HEK293 (cell line): ENCODE data around the gene FAAP100.

Source experiments
- BCL11B ChIP-seq: fragments of 450-650 bp; formaldehyde crosslinking; IDR thresholded peaks from 2 replicates; pipeline ENCODE4 v1.5.1; 2016; ENCODE audit warnings: low read depth, missing biosample characterization, missing genetic modification characterization
- GLI2 ChIP-seq: fragments of 450-650 bp; formaldehyde crosslinking; IDR thresholded peaks from 2 replicates; pipeline ENCODE4; 2017; ENCODE audit warnings: missing biosample characterization, missing genetic modification characterization, low read depth, borderline replicate concordance
- KLF9 ChIP-seq: fragments of 450-650 bp; formaldehyde crosslinking; IDR thresholded peaks from 2 replicates; pipeline ENCODE4 v1.5.1; 2016; ENCODE audit warnings: missing biosample characterization, missing genetic modification characterization, low read depth
- OVOL3 ChIP-seq: fragments of 450-650 bp; formaldehyde crosslinking; IDR thresholded peaks from 2 replicates; pipeline ENCODE4 v1.5.1; 2016; ENCODE audit warnings: missing biosample characterization, missing genetic modification characterization
- SP2 ChIP-seq: fragments of 450-650 bp; formaldehyde crosslinking; IDR thresholded peaks from 2 replicates; pipeline ENCODE4 v1.5.1; 2016; ENCODE audit warnings: missing biosample characterization, missing genetic modification characterization
- YY2 ChIP-seq: fragments of 450-650 bp; formaldehyde crosslinking; IDR thresholded peaks from 2 replicates; pipeline ENCODE4 v1.5.1; 2016; ENCODE audit warnings: missing biosample characterization, missing genetic modification characterization
- ZBTB10 ChIP-seq: fragments of 450-650 bp; formaldehyde crosslinking; IDR thresholded peaks from 2 replicates; pipeline ENCODE4 v1.5.1; 2016; ENCODE audit warnings: missing biosample characterization, missing genetic modification characterization
- ZFHX2 ChIP-seq: fragments of 450-650 bp; formaldehyde crosslinking; conservative IDR thresholded peaks from 2 replicates; pipeline ENCODE4 v1.5.1; 2016; ENCODE audit warnings: missing biosample characterization, missing genetic modification characterization
- ZFP41 ChIP-seq: fragments of 450-650 bp; formaldehyde crosslinking; IDR thresholded peaks from 2 replicates; pipeline ENCODE4 v1.5.1; 2016; ENCODE audit warnings: missing biosample characterization, missing genetic modification characterization, borderline replicate concordance
- ZFP69B ChIP-seq: fragments of 450-650 bp; formaldehyde crosslinking; IDR thresholded peaks from 2 replicates; pipeline ENCODE4 v1.5.1; 2016; ENCODE audit warnings: missing biosample characterization, missing genetic modification characterization
- ZNF112 ChIP-seq: fragments of 450-650 bp; formaldehyde crosslinking; IDR thresholded peaks from 2 replicates; pipeline ENCODE4 v1.5.0; 2017; ENCODE audit warnings: missing biosample characterization, missing genetic modification characterization
- ZNF140 ChIP-seq: fragments of 450-650 bp; formaldehyde crosslinking; IDR thresholded peaks from 2 replicates; pipeline ENCODE4 v1.5.1; 2016; ENCODE audit warnings: missing biosample characterization, missing genetic modification characterization
- ZNF19 ChIP-seq: fragments of 450-650 bp; formaldehyde crosslinking; IDR thresholded peaks from 2 replicates; pipeline ENCODE4; 2016; ENCODE audit warnings: missing biosample characterization, missing genetic modification characterization, low read depth
- ZNF211 ChIP-seq: fragments of 450-650 bp; formaldehyde crosslinking; IDR thresholded peaks from 2 replicates; pipeline ENCODE4 v1.5.1; 2016; ENCODE audit warnings: low read depth, missing biosample characterization, missing genetic modification characterization
- ZNF24 ChIP-seq: fragments of 450-650 bp; formaldehyde crosslinking; IDR thresholded peaks from 2 replicates; pipeline ENCODE4 v1.5.1; 2016; ENCODE audit warnings: missing biosample characterization, missing genetic modification characterization
- ZNF266 ChIP-seq: fragments of 450-650 bp; formaldehyde crosslinking; IDR thresholded peaks from 2 replicates; pipeline ENCODE4 v1.5.1; 2016; ENCODE audit warnings: missing biosample characterization, missing genetic modification characterization, low read depth
- ZNF274 ChIP-seq, 2 experiments: fragments of 200-500 bp in 1 of 2; fragments of 450-650 bp in 1 of 2; sonication (Bioruptor generic) in 1 of 2; formaldehyde crosslinking in 1 of 2; IDR thresholded peaks; 2 replicates each; pipeline versions ENCODE4 v1.5.1 to v1.6.1; 2014 to 2016; ENCODE audit warnings: borderline replicate concordance in 1 of 2, inconsistent platforms in 1 of 2, low read length in 1 of 2, missing biosample characterization in 1 of 2, missing genetic modification characterization in 1 of 2
- ZNF362 ChIP-seq: fragments of 450-650 bp; formaldehyde crosslinking; IDR thresholded peaks from 2 replicates; pipeline ENCODE4 v1.5.1; 2016; ENCODE audit warnings: missing biosample characterization, missing genetic modification characterization
- ZNF366 ChIP-seq: fragments of 450-650 bp; formaldehyde crosslinking; conservative IDR thresholded peaks from 2 replicates; pipeline ENCODE4 v1.5.1; 2016; ENCODE audit warnings: missing biosample characterization, missing genetic modification characterization
- ZNF426 ChIP-seq: fragments of 450-650 bp; formaldehyde crosslinking; IDR thresholded peaks from 2 replicates; pipeline ENCODE4 v1.5.1; 2017; ENCODE audit warnings: missing biosample characterization, missing genetic modification characterization, mild to moderate bottlenecking, inconsistent platforms, moderate library complexity
- ZNF514 ChIP-seq: fragments of 450-650 bp; formaldehyde crosslinking; IDR thresholded peaks from 2 replicates; pipeline ENCODE4 v1.5.1; 2016; ENCODE audit warnings: missing biosample characterization, missing genetic modification characterization
- ZNF521 ChIP-seq: fragments of 450-650 bp; formaldehyde crosslinking; IDR thresholded peaks from 2 replicates; pipeline ENCODE4 v1.5.1; 2017; ENCODE audit warnings: missing biosample characterization, mild to moderate bottlenecking, missing genetic modification characterization
- ZNF571 ChIP-seq: fragments of 450-650 bp; formaldehyde crosslinking; IDR thresholded peaks from 2 replicates; pipeline ENCODE4 v1.5.0; 2017; ENCODE audit warnings: missing biosample characterization, missing genetic modification characterization
- ZNF624 ChIP-seq: fragments of 450-650 bp; formaldehyde crosslinking; IDR thresholded peaks from 2 replicates; pipeline ENCODE4 v1.5.1; 2017; ENCODE audit warnings: missing biosample characterization, missing genetic modification characterization
- ZNF629 ChIP-seq: fragments of 450-650 bp; formaldehyde crosslinking; IDR thresholded peaks from 2 replicates; pipeline ENCODE4 v1.5.1; 2017; ENCODE audit warnings: missing biosample characterization, missing genetic modification characterization
- ZNF660 ChIP-seq: fragments of 450-650 bp; IDR thresholded peaks from 2 replicates; pipeline ENCODE4 v1.5.1; 2018; ENCODE audit warnings: missing biosample characterization, mild to moderate bottlenecking, missing genetic modification characterization
- ZNF701 ChIP-seq: fragments of 450-650 bp; formaldehyde crosslinking; IDR thresholded peaks from 2 replicates; pipeline ENCODE4 v1.5.1; 2016; ENCODE audit warnings: missing biosample characterization, missing genetic modification characterization
- ZNF747 ChIP-seq: fragments of 450-650 bp; formaldehyde crosslinking; IDR thresholded peaks from 2 replicates; pipeline ENCODE4 v1.5.1; 2016; ENCODE audit warnings: missing biosample characterization, missing genetic modification characterization
- ZNF768 ChIP-seq: fragments of 450-650 bp; formaldehyde crosslinking; IDR thresholded peaks from 2 replicates; pipeline ENCODE4 v1.5.1; 2018; ENCODE audit warnings: missing biosample characterization, mild to moderate bottlenecking, missing genetic modification characterization
- ZNF777 ChIP-seq: fragments of 450-650 bp; formaldehyde crosslinking; IDR thresholded peaks from 2 replicates; pipeline ENCODE4 v1.5.1; 2017; ENCODE audit warnings: missing biosample characterization, missing genetic modification characterization, borderline replicate concordance
- TF ChIP-seq, protein P1 (sequence below): fragments of 450-650 bp; formaldehyde crosslinking; conservative IDR thresholded peaks from 2 replicates; pipeline ENCODE4 v1.5.1; 2016; ENCODE audit warnings: low read depth, missing biosample characterization, missing genetic modification characterization
- TF ChIP-seq, protein P2 (sequence below): fragments of 450-650 bp; formaldehyde crosslinking; IDR thresholded peaks from 2 replicates; pipeline ENCODE4 v1.5.1; 2016; ENCODE audit warnings: missing biosample characterization, missing genetic modification characterization

FAAP100 gene

DNA sequence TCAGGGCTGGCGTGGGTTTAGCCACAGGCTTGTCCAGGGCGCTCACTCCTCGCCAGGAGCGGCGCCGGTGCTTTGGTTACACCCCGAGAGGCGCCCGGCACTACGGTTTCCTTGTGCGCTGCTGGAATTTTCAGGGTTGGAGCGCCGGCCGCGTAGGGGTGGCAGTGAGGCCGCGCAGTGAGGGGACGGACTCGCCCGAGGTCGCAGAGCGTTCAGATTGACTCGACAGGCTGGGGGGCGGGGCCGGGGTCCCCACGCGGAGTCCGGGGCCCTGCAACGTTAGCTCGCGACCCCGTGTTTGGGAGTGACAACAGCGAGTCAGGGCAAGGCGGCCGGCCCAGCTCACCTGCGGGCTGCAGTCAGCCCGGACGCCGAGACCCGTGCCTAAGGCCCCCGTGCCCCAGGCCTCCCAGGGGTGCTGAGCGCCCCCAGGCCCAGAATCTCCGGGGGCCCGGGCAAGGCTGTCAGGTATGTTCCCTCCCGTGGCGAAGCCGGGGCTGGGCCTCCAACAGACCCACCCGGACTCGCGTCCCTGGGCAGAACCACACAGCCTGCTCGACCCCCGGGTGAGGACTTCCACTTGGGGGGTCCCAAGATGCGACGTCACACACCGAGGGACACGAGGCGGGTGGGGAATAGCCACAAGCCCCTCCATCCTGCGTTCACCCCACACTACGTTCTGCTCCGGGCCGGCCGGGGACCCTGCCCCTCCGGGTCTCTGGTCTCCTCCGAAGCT, 38.2 kb downstream of the FAAP100 start (continued):
- TF ChIP-seq ZNF521 (tag by site-specific recombination) (no peak), ZFP41 (no peak), ZNF660 (no peak), ZNF747 (no peak), ZNF426 (tag by site-specific recombination) (no peak), GLI2 (tag by site-specific recombination) (no peak), SP2 (peak; percentile 56), OVOL3 (tag by site-specific recombination) (no peak), ZNF768 (tag by site-specific recombination) (0 out of 2 replicates have a peak, but pooled peaks have one; percentile 6), KLF9 (tag by site-specific recombination) (peak; percentile 16; the same call in 1 of the 2 replicates), ZNF629 (tag by site-specific recombination) (peak; percentile 85), BCL11B (tag by site-specific recombination) (peak; percentile 81; the same call in 1 of the 2 replicates), ZNF362 (no peak), ZNF274 (IDR thresholded peaks at IDR 0.05; ENCODE audit: low read length) (no peak), ZNF274 (tag by site-specific recombination; IDR thresholded peaks at IDR 0.05; ENCODE audit: borderline replicate concordance) (no peak), ZFHX2 (tag by site-specific recombination) (no peak), ZNF266 (tag by site-specific recombination) (no peak), ZNF701 (tag by site-specific recombination) (no peak), ZNF140 (tag by site-specific recombination) (no peak), ZFP69B (no peak), ZNF777 (tag by site-specific recombination) (no peak), ZNF514 (tag by site-specific recombination) (no peak), ZNF366 (tag by site-specific recombination) (no peak), YY2 (tag by site-specific recombination) (no peak), ZNF571 (tag by site-specific recombination) (no peak), ZBTB10 (peak; percentile 99), ZNF624 (no peak), ZNF112 (tag by site-specific recombination) (no peak), ZNF19 (tag by site-specific recombination) (no peak), ZNF24 (tag by site-specific recombination) (no peak), ZNF211 (tag by site-specific recombination) (no peak)
- TF ChIP-seq, protein P1, sequence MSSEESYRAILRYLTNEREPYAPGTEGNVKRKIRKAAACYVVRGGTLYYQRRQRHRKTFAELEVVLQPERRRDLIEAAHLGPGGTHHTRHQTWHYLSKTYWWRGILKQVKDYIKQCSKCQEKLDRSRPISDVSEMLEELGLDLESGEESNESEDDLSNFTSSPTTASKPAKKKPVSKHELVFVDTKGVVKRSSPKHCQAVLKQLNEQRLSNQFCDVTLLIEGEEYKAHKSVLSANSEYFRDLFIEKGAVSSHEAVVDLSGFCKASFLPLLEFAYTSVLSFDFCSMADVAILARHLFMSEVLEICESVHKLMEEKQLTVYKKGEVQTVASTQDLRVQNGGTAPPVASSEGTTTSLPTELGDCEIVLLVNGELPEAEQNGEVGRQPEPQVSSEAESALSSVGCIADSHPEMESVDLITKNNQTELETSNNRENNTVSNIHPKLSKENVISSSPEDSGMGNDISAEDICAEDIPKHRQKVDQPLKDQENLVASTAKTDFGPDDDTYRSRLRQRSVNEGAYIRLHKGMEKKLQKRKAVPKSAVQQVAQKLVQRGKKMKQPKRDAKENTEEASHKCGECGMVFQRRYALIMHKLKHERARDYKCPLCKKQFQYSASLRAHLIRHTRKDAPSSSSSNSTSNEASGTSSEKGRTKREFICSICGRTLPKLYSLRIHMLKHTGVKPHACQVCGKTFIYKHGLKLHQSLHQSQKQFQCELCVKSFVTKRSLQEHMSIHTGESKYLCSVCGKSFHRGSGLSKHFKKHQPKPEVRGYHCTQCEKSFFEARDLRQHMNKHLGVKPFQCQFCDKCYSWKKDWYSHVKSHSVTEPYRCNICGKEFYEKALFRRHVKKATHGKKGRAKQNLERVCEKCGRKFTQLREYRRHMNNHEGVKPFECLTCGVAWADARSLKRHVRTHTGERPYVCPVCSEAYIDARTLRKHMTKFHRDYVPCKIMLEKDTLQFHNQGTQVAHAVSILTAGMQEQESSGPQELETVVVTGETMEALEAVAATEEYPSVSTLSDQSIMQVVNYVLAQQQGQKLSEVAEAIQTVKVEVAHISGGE (tag by site-specific recombination): no peak; the same call in 1 of the 2 replicates
- TF ChIP-seq, protein P2, sequence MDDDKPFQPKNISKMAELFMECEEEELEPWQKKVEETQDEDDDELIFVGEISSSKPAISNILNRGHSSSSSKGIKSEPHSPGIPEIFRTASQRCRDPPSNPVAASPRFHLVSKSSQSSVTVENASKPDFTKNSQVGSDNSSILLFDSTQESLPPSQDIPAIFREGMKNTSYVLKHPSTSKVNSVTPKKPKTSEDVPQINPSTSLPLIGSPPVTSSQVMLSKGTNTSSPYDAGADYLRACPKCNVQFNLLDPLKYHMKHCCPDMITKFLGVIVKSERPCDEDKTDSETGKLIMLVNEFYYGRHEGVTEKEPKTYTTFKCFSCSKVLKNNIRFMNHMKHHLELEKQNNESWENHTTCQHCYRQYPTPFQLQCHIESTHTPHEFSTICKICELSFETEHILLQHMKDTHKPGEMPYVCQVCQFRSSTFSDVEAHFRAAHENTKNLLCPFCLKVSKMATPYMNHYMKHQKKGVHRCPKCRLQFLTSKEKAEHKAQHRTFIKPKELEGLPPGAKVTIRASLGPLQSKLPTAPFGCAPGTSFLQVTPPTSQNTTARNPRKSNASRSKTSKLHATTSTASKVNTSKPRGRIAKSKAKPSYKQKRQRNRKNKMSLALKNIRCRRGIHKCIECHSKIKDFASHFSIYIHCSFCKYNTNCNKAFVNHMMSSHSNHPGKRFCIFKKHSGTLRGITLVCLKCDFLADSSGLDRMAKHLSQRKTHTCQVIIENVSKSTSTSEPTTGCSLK (tag by site-specific recombination): no peak
